ENCODE measurements around the gene NAGPA. TPM values are rescaled to one million over a fixed set of nuclear protein-coding genes. Genes with fewer than 3 reads are reported as not detected.

Gene NAGPA
- total RNA-seq, 2 donors from 2014 or later, result 8.1 to 12.7 TPM

- TF ChIP-seq CTCF (IDR thresholded peaks at IDR 0.05), result no peak
Measured at GRCh38 chr16:5034167-5034523, 410 bp upstream of the NAGPA start.

GRCh38 chr16:5032748-5033167 is 977 bp downstream of the NAGPA start:
- no peak for DNase-seq (ENCODE audit: low spot score)
- Histone ChIP-seq H3K4me1 (peaks cover 0 to 25% of the 10 kb centered on the region in 2 donors), H3K27me3 (no peaks in the 10 kb centered on the region), H3K27ac (peak overlapping the region in 1 of 2 donors; percentile 71), H3K9me3 (no peaks in the 10 kb centered on the region), H3K36me3 (no peaks in the 10 kb centered on the region), H3K4me3 (peak overlapping the region; percentile 85 to 97)
- no peak for TF ChIP-seq CTCF (IDR thresholded peaks at IDR 0.05)

More at GRCh38 chr16:5034167-5034523, 410 bp upstream of the NAGPA start:
- no peak for DNase-seq (ENCODE audit: low spot score)
- H3K4me1 ChIP-seq, result peaks cover 0 to 25% of the 10 kb centered on the region in 2 donors
- H3K4me3 ChIP-seq, result peak overlapping the region; percentile 85 to 97
- no peaks in the 10 kb centered on the region for H3K9me3 ChIP-seq
- peak overlapping the region; percentile 63 to 71 for H3K27ac ChIP-seq
- H3K27me3 ChIP-seq, result no peaks in the 10 kb centered on the region
- no peaks in the 10 kb centered on the region for H3K36me3 ChIP-seq

DNA sequence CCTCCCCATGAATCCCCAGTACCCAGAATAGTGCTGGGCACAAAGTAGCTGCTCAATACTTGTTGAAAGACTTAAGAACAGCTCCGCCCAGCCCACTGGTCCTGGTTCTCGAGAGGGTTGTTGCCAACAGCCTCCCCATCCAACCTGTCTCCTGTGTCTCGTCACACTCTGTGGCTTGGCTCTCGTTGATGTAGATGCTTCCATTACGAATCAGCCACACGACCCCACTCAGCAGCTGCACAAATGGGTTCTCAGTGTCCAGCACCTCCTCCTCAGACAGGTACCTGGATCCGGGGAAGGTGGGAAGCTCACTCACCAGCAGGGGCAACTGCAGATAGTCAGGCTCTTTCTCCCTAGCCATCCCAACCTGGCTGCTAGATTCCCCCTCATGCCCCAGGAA is 2.1 kb downstream of the NAGPA start:
- peaks cover 0 to 21% of the 10 kb centered on the region in 2 donors for H3K4me1 ChIP-seq
- no peaks in the 10 kb centered on the region for H3K9me3 ChIP-seq
- H3K36me3 ChIP-seq, result no peaks in the 10 kb centered on the region
- no peak for TF ChIP-seq CTCF (IDR thresholded peaks at IDR 0.05)
- no peak for DNase-seq (ENCODE audit: low spot score)
- H3K27ac ChIP-seq, result no peak overlapping the region
- H3K4me3 ChIP-seq, result no peak overlapping the region
- H3K27me3 ChIP-seq, result no peaks in the 10 kb centered on the region

GRCh38 chr16:5030251-5030870 is 3.4 kb downstream of the NAGPA start:
- H3K27ac ChIP-seq, result no peak overlapping the region
- no peak overlapping the region for H3K4me3 ChIP-seq
- TF ChIP-seq CTCF (IDR thresholded peaks at IDR 0.05), result no peak
- H3K9me3 ChIP-seq, result no peaks in the 10 kb centered on the region
- H3K4me1 ChIP-seq, result peaks cover 0 to 20% of the 10 kb centered on the region in 2 donors
- no peak for DNase-seq (ENCODE audit: low spot score)
- H3K27me3 ChIP-seq, result no peaks in the 10 kb centered on the region
- H3K36me3 ChIP-seq, result no peaks in the 10 kb centered on the region

- H3K36me3 ChIP-seq, result no peaks in the 10 kb centered on the region
- no peak overlapping the region for H3K27ac ChIP-seq
- no peak for DNase-seq (ENCODE audit: low spot score)
- no peaks in the 10 kb centered on the region for H3K9me3 ChIP-seq
- H3K27me3 ChIP-seq, result no peaks in the 10 kb centered on the region
- peaks cover 0 to 18% of the 10 kb centered on the region in 2 donors for H3K4me1 ChIP-seq
- no peak for TF ChIP-seq CTCF (IDR thresholded peaks at IDR 0.05)
- H3K4me3 ChIP-seq, result no peak overlapping the region
Measured at GRCh38 chr16:5028950-5029475, 4.7 kb downstream of the NAGPA start.

Measured in right atrium auricular region (tissue), 2 donors.